ENCODE measurements around the gene BMS1. TPM values are rescaled to one million over a fixed set of nuclear protein-coding genes. Genes with fewer than 3 reads are reported as not detected.

Gene BMS1, protein sequence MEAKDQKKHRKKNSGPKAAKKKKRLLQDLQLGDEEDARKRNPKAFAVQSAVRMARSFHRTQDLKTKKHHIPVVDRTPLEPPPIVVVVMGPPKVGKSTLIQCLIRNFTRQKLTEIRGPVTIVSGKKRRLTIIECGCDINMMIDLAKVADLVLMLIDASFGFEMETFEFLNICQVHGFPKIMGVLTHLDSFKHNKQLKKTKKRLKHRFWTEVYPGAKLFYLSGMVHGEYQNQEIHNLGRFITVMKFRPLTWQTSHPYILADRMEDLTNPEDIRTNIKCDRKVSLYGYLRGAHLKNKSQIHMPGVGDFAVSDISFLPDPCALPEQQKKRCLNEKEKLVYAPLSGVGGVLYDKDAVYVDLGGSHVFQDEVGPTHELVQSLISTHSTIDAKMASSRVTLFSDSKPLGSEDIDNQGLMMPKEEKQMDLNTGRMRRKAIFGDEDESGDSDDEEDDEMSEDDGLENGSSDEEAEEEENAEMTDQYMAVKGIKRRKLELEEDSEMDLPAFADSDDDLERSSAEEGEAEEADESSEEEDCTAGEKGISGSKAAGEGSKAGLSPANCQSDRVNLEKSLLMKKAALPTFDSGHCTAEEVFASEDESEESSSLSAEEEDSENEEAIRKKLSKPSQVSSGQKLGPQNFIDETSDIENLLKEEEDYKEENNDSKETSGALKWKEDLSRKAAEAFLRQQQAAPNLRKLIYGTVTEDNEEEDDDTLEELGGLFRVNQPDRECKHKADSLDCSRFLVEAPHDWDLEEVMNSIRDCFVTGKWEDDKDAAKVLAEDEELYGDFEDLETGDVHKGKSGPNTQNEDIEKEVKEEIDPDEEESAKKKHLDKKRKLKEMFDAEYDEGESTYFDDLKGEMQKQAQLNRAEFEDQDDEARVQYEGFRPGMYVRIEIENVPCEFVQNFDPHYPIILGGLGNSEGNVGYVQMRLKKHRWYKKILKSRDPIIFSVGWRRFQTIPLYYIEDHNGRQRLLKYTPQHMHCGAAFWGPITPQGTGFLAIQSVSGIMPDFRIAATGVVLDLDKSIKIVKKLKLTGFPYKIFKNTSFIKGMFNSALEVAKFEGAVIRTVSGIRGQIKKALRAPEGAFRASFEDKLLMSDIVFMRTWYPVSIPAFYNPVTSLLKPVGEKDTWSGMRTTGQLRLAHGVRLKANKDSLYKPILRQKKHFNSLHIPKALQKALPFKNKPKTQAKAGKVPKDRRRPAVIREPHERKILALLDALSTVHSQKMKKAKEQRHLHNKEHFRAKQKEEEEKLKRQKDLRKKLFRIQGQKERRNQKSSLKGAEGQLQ
- 22.2 and 28.2 TPM in 2 replicates for total RNA-seq

DNA sequence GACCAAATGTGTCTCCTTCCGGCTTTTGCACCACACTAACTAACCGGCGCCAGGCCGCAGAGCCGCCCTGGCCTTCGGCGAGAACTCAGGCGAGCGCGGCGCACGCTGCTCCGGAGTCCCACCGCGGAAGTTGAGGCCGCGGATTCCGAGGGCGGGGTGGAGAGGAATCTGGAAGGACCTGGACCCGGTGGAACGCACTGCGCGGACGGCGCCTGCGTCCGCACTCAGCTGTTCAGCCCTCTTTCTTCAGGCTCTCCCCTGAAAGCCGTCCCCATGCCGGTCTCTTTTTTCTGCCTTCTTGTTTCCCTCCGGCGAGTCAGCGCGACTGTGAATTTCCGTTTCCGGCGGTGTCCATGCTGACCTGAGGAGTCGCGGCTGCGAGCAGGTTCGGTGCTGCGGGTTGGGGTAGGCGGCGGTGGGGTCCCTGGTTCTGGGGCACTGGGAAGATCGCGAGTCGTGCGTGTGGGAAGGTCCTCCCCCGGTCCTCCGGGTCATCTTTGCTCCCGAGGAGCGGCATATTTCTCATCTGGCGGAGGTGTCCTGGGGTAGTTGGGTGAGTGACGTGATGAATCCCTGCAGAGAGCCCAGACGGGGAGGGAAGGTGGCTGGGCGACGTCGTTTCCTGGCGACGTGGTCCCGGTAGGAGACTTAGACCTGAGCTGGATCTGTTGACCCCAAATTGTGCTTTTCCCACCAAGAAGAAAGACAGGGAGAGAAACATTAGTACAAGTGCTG, at the start of gene BMS1:
Gene BMS1, plus strand, starts transcription at position 350 of the 735 bp plus-strand sequence. CDS start 1,600 bp downstream, outside the sequence.

Small RNA genes lying within 50 kb of the gene (small RNA-seq; reads per million reads assigned to genes)
- not detected for gene RNU6-885P

Other genes starting within 250 kb of the BMS1 start
- gene ZNF33B, start 144.2 kb upstream of the BMS1 start, total RNA-seq: 13.9 and 20.3 TPM in 2 replicates

Data from vein endothelial cell (primary cell).